ENCODE results near the gene FAS.
"Not testable (repeated sequence)": the region's sequence is repeated elsewhere in the genome, so short reads cannot be mapped to it uniquely, and the experiment has no call there.

FAS gene

DNA sequence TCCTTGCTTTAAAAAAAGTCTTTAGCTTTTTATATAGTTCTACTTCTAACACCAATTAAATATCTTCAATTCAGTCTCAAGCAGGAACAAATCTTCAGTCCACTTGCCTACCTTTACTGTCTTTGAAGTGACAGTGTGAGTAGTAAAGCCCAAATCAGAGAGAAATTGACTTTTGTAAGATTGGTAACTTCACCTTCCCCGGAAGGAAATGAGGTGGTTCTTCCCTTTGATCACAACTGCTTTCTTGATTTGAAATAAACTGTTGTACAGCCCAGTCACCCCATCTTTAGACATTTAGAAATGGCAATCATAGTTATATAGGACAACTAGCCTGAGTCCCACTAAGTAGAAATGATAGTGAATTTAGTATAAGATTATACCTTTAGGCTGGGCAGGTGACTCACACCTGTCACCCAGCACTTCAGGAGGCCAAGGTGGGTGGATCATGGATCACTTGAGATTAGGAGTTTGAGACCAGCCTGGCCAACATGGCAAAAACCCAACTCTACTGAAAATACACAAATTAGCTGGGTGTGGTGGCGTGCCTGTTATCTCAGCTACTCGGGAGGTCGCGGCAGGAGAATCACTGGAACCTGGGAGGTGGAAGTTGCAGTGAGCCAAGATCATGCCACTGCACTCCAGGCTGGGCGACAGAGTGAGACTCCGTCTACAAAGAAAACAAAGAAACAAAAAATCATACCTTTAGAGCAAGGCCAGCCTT is 4.7 kb downstream of the FAS start:
- no peak for DNase-seq

DNA sequence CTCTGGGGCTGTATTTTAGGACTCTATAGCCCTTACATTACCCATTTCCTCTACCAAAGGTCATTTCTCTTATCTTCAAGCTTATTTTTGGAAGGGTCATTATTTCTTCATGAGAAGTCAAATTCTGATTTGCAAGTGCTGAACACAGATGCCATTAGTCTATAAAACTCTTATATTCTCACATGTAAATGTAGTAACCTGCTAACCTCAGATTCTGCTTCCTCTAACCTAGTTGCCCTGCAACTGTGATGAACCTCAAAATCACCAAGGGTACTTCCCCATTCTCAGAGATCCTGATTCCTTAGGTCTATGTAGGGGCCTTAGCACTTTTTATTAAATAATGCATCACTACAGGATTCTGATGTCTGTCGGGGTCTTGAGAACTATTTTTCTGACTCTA is 6.3 kb downstream of the FAS start:
- peak; percentile 30 for DNase-seq

DNA sequence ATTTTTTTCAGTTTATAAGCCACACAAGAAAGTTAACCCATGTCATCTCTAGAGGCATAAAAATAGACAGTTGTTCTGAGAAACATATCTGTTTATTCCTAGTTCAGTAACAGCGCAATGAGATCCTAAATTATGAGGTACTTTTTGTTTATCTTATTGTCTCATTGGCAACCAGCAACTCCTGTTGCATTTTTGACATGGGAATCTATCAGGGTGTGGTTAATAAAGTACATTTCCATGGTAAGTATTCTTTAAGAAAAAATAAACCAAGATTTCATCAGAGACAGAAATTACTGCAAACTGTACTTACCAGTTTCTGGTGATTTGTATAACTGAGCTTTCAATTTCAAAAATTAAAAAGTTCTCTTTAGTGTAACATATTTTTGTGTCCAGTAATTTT is 9.0 kb downstream of the FAS start:
- no peak for DNase-seq

DNA sequence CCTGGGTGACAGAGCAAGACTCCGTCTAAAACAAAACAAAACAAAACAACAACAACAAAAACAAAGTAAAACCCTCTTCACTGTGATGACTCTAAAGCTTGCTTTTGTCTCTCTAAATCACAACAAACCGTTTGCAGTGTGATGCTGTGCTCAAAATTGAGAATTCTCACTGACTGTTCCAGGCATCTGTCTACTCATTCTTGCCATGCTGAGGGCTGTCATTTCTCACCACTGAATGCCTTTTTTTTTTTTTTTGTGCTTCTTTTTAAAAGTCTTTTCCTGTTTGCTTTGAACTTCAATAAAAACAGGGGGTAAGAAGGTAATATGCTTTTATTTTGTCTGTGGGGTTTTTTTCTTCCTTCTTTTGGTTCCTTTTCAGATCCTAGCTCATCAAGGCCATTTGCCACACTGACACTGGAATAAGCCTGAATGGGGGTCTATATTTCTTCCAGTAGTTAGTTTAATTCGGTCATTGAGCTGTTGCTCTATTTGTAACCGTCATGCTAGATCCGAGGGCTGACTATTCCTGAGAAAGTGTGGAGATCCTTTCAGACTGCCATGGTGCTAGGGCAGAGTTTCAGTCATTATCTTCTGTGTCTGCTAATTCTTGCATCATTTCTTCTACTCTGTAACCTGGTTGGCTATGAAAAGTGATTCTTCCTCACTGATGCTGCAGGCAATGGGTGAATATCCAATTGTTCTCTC is 10.6 kb downstream of the FAS start:
- no peak for DNase-seq

DNA sequence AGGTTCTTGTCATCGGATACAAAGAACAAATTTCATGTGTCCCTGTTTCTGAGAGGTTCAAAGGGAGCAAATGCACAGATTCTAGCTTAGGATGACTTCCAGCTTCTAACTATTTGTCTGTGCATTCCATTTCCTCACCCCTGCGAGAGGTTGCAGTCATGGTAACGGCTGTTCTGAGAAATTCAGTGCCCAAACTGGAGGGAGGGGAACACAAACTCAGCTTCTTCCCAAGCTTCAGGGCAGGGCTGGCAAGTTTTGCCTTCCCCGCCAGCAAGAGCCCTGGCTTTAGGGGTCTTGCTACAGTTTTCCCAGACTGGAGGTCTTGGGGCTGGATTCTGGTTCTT is 11.1 kb downstream of the FAS start:
- no peak for DNase-seq

DNA sequence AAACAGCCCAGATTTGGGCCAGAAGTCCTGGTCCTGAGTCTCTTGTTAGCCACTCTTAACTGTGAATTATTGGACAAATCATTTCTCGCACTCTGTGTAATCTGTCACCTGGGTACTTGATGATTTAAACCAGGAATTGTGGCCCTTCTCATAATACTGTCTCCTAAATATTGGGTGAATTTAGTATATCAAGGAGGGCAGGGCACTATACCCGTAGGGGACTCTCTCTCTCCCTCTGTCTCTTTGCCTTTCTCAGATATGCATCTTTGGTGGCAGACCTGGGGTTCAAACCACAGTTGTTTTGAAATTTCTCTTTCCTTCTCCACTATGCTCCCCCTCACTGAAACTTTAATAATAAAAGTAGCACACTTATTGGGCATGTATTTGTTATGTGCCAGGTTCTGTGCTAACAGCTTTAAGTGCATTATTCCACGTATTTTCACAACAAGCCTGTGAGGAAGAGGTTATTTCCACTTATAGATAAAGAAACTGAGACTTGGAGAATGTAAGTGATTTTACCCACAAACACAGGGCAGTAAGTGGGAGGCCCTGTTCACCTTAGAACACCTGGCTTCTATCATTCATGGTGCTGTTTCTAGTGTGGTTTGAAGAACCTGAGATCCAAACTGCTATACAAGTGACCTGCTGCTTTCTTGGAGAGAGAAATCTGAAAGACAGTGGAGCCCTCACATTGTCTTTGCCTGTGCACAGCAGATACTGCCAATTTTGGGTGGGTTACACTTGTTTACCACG is 11.8 kb downstream of the FAS start:
- DNase-seq, result no peak

DNA sequence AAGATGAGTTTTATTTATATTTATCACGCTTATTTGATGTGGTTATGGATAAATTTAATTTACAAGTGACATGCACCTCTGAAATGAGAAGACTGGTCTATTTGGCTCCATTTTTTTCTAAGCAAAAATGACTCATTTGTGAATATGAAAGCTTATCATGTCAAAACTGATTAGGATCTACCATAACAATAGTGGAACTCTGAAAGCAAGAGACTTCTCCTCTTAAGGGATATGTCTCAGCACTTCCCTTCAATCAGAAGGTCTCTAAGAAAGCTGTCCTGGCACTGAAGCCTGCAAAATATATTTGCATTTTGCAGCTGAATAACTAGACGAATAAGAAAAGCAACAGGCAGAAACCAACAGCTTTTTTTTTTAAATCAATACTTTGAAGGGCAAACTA is 12.7 kb downstream of the FAS start:
- DNase-seq, result no peak

DNA sequence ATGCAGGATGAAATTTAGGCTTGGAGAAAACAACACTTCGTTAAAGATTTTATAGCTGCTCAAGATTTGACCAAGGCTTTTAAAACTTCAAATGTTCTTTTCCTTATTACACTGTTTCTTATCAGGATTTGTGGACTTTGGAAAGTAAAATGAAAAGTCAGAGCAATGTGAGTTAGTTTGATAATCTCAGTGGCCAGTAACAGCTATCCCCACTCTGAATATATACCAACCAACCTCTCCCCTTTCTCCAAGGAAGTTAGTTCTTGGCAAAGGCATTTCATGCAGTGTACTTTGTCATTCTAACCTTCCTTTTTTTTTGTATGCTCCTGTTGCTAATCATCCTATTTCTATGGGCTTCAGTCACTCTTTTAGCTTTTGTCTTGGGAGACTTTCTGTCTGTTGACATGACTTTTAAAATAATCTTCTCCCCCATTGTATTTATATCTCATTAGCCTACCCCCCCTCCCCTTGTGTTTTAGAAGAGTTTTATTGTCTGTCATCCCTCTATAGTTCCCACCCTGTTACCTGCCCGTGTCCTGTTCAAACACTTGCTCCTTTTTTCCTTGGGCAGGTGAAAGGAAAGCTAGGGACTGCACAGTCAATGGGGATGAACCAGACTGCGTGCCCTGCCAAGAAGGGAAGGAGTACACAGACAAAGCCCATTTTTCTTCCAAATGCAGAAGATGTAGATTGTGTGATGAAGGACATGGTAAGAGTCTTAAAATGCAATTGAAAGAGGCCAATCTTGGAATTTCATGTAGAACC is 16.7 kb downstream of the FAS start:
- no peak for DNase-seq

DNA sequence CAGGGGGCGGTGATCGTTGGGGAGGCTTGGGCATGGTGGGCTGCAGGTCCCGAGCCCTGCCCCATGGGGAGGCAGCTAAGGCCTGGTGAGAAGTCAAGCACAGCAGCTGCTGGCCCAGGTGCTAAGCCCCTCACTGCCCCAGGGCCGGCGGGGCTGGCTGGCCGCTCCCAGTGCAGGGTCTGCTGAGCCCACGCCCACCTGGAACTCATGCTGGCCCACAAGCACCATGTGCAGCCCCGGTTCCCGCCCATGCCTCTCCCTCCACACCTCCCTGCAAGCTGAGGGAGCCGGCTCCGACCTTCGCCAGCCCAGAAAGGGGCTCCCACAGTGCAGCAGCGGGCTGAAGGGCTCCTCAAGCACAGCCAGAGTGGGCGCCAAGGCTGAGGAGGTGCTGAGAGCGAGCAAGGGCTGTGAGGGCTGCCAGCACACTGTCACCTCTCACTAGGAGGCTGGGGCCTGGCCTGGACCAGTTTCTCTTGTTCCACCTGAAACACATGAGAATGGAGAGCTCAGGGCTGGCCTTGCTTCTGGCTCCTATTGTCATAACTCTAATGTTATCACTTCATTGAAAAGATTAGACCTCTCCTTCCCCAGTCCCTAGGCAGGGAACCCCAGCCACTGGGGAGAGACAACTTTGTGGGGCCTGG is 28.2 kb downstream of the FAS start:
- not testable (repeated sequence) for DNase-seq

DNA sequence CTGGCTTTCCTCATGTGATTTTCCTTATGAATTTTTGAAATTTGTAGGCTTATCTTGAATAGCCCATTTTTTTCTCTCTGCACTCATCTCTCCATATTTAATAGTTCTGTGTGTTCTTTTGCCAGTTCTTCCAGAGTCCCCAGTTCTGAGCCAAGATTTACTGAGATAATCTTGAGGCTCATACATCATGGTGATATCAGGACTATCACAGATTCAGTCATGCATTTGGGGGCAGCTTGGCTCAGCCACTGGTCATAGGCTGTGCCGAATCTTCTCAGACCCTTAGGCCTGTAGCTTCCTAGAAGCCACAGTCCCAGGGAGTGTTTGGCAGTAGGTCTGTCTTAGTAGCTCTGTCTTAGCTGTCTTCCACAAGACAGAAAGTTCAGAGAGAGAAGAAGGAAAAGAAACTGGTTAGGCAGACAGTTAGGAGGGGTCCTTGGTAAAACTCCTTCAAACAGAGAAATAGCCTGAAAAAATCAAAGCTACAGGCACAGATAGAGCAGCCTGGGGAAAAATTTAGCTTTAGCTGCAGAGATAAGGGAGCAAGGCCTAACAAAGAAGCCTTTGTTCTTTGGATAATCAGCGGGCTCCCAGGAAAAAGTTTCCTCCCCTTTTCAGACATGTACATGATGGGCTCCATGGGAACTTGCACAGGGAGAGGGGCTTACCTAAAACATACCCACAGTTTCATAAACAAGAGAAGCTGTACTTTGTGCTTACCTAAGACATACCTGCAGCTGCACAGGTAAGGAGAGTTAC is 29.1 kb downstream of the FAS start:
- DNase-seq, result no peak

DNA sequence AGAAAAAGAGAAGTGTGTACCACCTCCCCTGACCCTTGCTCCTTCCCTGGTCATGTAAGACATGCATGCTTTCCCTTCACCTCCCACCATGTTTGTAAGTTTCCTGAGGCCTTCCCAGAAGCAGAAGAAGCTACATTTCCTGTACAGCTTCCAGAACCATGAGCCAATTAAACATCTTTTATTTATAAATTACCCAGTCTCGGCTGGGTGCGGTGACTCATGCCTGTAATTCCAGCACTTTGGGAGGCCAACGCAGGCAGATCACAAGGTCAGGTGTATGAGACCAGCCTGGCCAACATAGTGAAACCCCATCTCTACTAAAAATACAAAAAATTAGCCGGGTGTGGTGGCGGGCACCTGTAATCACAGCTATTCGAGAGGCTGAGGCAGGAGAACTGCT is 30.9 kb downstream of the FAS start:
- DNase-seq, result not testable (repeated sequence)

DNA sequence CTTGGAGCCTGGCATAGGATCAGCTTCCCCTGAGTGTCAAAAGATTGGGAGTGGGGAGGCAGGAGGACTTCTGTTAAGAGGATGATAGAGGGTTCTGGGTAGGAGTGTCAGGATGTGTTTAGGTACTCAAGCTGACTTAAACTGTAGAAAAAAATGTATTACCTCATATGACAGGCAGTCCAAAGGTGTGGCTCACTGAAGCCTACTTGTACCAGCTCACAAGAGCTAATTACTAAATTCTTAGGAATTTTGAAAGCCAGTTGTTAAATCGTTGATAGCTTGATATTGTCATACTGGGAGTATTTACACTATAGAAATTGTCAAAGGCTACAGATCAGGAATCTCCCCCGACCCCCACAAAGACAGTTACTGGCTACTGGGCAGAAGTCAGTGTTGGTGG is 32.1 kb downstream of the FAS start:
- no peak for DNase-seq

DNA sequence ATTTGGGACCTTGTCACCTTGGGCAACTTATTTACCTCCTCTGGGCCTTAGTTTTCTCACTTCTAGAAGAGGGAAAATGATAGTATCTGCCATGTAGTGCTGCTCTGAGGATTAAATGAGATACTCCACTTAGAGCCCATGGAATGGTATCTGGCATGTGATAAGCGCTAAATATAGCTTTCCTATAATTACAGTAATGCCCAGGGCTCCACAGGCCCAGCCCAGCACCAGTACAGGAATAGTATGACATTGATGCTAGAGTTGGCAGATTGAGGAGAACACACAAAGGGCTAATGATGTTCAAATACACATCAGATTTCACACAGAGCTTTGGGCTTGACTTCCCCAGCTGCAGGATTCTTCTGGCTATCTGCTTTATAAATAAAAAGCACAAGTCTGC is 34.9 kb downstream of the FAS start:
- DNase-seq, result no peak

DNA sequence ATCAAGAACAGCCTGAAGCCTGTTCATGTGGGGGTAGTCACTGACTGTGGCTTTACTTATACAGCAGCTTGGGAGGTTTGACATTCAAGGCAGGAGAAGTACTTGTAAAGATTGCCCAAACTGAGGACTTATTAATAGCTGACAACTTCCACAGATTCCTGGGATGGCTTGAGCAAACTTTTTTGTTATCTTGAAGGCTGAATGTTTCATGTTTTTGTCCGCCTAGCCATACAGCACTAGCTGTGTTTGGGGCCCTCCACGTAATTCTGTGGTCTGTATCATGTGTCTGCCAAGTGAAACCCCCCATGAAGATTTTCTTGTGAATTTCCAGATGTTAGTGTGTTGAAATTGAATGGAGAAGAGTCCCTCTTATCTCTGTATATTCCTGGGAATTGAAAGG is 38.6 kb downstream of the FAS start:
- DNase-seq, result no peak

DNA sequence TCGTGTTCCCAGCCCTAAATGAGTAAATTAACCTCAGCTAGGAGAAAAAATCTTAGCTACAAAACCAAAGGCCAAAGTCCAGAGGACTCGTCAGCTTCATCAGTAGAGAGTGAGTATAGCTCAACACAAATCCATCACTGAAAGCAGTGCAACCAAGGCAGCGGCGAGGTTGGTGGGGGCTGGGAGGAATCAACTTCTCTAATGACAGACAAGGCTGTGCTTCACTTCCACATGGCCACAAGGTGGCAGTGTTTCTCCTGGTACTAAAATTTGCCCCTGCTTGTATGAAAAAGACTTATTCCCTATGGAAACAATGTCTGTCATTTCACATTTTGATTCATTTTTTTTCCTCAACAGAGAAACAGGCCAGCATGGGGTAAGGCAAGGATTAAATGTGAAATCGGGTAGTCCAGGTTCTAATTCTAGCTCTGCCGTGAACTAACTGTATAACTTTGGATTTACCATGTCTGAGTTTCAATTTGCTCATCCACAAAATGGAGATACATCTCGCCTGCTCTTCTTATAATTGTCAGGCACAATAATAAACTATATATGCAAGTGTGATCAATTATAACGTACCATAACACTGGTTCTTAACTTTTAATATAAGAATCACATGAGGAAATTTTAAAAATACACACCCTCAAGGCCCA is 39.3 kb downstream of the FAS start:
- peak; percentile 39 for DNase-seq

DNA sequence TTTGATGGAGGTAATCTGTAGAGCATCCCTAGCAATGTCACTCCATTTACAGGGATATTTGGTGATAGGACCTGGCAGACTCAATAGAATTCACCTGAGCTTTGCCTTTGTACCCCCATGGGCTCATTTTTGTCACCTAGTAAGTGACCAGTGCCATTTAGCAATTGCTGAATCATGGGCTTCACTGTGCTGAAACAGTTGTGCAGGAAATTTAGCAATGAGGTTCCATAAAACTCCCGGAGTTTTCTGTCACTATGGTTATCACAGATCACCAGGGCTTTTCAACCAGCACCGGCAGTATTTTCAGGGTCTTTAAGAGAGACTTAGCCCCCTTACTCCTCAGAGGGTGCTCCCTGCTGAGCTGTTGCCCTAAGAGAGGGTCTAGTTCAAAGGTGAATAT is 40.2 kb downstream of the FAS start:
- DNase-seq, result no peak

DNA sequence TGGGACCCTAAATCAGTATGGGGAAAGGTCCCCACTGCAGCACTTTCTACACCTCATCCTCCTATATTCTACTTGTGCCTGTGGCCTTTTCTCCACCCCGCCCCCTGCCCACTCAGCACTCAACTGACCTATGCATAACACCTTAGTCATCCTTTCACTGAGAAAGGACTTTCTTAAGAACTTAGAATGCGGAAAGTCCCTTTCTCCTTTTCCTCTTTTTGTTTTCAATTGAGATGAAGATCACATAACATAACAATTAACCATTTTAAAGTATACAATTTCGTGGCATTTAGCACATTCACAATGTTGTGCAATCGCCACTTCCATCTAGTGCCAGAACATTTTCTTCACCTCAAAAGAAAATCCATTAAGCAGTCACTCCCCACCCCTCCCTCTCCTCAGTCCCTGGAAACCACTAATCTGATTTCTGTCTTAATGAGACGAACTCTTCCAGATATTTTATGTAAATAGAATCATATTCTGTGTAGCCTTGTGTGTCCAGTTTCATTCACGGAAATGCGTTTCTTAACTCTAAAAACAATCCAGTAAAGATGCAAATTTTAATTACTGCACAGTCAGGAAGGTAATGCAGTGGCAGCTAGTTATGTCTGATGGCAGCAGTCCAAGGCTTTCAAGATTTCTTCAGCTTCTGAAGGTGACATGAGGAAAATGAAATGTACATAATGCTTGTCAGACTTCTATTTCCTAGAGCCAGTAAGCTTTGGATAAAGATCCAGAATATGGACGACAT is 41.7 kb downstream of the FAS start:
- no peak for DNase-seq

DNA sequence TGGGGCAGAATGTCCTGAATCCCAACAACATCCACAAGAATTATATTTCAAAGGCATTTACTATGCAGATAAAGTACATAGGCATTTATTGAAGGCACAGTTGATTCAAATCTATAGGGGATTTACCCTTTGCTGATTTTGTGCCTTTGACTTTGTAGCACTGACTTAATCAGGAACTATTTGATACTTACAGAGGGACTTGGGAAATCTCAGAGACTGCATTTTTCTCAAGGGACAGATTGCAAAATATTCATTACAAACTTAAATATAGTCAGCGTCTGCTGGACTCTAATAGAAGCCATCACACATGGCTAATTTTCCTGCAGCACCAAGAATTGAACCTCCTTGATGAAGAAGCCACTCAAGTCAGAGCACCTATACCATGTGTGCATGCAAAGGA is 44.9 kb downstream of the FAS start:
- DNase-seq, result no peak

DNA sequence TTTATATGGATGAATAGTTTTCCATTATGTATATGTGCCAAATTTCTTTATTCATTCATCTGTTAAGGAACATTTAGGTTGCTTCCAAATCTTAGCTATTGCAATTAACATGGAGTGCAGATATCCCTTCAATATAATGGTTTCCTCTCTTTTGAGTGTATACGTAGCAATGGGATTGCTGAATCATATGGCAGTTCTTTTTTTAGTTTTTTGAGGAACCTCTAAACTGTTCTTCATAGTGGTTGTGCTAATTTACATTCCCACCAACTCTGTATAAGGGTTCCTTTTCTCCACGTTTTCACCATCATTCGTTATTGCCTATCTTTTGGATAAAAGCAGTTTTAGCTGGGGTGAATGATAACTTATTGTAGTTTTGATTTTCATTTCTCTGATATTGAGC is 46.5 kb downstream of the FAS start:
- DNase-seq, result no peak

DNA sequence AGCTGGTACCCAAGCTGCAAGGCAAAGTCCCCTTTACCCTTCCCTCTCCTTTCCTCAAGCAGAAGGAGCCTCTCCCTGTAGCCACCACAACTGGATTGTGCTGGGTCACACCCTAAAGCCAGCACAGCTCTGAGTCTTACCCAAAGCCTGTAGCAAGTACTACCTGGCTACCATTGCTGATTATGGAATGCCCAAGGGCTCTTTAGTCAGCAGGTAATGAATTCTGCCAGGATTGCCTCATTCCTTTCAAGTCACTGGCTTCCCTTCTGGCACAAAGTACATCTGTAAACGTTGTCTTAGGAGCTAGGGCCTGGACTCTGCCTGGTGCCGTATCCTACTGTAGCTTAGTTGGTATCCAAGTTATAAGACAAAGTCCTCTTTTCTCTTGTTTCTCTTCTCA is 52.0 kb downstream of the FAS start:
- no peak for DNase-seq

DNA sequence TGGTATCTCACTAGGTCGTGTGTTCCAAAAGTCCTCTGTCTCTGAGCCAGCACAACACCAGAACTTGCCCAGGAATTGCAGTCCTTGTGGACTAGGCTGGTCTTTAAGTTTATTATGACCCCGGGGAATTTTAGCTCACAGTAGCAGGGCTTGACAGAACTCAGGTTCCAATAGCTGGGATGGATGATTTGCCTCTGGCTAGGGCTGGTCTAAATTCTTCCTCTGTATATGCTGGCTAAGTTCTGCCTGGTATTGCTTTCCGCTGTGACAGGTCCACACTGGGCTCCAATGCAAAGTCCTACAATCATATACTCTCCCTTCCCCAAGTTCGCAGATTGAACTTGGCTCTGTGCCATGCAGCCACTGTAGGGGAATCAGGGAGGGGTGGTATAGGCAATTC is 52.5 kb downstream of the FAS start:
- DNase-seq, result no peak
